ENCODE results near the gene ETS1.

DNA sequence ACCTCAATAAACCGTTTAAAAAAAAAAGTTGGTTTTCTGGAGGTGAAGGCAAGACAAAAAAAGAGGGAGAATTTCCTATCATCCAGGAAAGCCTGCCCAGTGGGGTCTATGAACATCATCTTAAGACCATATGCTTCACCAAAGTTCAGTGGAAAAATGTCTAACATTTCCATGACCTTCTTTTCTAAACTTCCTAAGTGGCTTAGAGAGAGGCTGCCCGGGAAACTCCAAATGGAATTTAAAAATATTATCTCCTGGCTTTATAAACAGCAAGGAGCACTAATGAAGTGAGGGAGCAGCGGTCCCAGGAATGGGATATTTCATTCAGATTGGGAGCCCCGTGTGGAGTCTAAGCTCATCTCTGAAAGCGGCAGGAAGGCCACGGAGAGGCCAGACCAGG is 46.9 kb downstream of the ETS1 start:
- no peak for TF ChIP-seq POLR2A (IDR thresholded peaks at IDR 0.05)
- TF ChIP-seq POLR2AphosphoS5 (IDR thresholded peaks at IDR 0.05): no peak
- TF ChIP-seq, protein P1, sequence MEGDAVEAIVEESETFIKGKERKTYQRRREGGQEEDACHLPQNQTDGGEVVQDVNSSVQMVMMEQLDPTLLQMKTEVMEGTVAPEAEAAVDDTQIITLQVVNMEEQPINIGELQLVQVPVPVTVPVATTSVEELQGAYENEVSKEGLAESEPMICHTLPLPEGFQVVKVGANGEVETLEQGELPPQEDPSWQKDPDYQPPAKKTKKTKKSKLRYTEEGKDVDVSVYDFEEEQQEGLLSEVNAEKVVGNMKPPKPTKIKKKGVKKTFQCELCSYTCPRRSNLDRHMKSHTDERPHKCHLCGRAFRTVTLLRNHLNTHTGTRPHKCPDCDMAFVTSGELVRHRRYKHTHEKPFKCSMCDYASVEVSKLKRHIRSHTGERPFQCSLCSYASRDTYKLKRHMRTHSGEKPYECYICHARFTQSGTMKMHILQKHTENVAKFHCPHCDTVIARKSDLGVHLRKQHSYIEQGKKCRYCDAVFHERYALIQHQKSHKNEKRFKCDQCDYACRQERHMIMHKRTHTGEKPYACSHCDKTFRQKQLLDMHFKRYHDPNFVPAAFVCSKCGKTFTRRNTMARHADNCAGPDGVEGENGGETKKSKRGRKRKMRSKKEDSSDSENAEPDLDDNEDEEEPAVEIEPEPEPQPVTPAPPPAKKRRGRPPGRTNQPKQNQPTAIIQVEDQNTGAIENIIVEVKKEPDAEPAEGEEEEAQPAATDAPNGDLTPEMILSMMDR (IDR thresholded peaks at IDR 0.05): no peak

Data from prostate gland (tissue), 2 donors.